Pancreas (tissue), 10 donors: ENCODE data around the gene GGN. TPM values are rescaled to one million over a fixed set of nuclear protein-coding genes. Genes with fewer than 3 reads are reported as not detected.
A peak's percentile ranks its signal among the peaks of the same experiment; 100 is the strongest.

Experiments used
- ATAC-seq, 4 donors: fragments of 200-7000 bp; cut with Tn5 transposase; one replicate each; pipeline versions ENCODE4 v1.8.0 to v1.9.1; 2020; ENCODE audit warnings: mild to moderate bottlenecking in 4 of 4, moderate library complexity in 4 of 4
- DNase-seq, 6 donors: peaks; one replicate each; pipeline ENCODE4 v3.0.0-alpha.2; 2020
- FAIRE-seq: peaks from 2 replicates; lab custom pipeline; 2012; peaks lifted over from hg19 to GRCh38; lab: Jason Lieb, UNC
- H3K27ac ChIP-seq, 4 donors: fragments of 200-600 bp; sonication (generic); 1 replicate in 3 of 4; 2 replicates in 1 of 4; pipeline versions ENCODE4 v1.5.0 to v1.8.0; 2020
- H3K27me3 ChIP-seq, 4 donors: fragments of 200-600 bp; one replicate each; pipeline ENCODE4 v1.8.0; 2021
- H3K36me3 ChIP-seq, 3 donors: fragments of 200-600 bp; sonication (generic) in 1 of 3; one replicate each; pipeline versions ENCODE4 v1.5.0 to v1.8.0; 2020 to 2021
- H3K4me1 ChIP-seq, 3 donors: fragments of 200-600 bp; one replicate each; pipeline ENCODE4 v1.8.0; 2021
- H3K4me3 ChIP-seq, 4 donors: fragments of 200-600 bp; sonication (generic) in 2 of 4; one replicate each; pipeline versions ENCODE4 v1.5.0 to v1.8.0; 2020 to 2021
- H3K9me3 ChIP-seq, 4 donors: fragments of 200-600 bp; one replicate each; pipeline ENCODE4 v1.8.0; 2021
- CTCF ChIP-seq, 4 donors: fragments of 200-600 bp; sonication (generic) in 3 of 4; IDR thresholded peaks; one replicate each; pipeline versions ENCODE4 v1.5.0 to v1.8.0; 2021; ENCODE audit warnings: antibody characterized with exemption in 4 of 4
- WGBS, 2 donors: extraction: QIAGEN DNeasy Blood & Tissue Kit; methylation state at CpG; one replicate each; pipeline ENCODE4 v1.1.7; 2013; 5-methylcytosine and 5-hydroxymethylcytosine counted together
- intact Hi-C, 3 donors: fragments of 100-400 bp; cut with DNase I; formaldehyde crosslinking; loops; one replicate each; pipeline versions ENCODE4 v1.11.1 to v1.14.2; 2022
- polyA plus RNA-seq, 2 donors: library from polyadenylated mRNA; stranded (reverse); fragments of 200-250 nt; gene quantifications; one replicate each; pipeline ENCODE4 v1.2.3, GENCODE V29; 2013
- total RNA-seq, 6 donors: library from RNA; stranded (reverse); fragmentation: NEBNext Ultra II Directional in 4 of 6; extraction: Animal tissue kit (Norgen Biotek cat#: 25700) in 4 of 6; gene quantifications; one replicate each; pipeline versions ENCODE4 v1.2.1 to v1.2.4, GENCODE V29; 2021 to 2023
- donor health status: healthy with polysubstance abuse.
- donor health status: DM: no; HTN: no; CAD: no; lungs with moderate emphysema.
- donor health status: DM: no; HTN: no; CAD: no.
- donor health status: control.
- donor health status: control.
- donor health status: Bipolar disorder and iron deficiency.
- donor health status: DM: yes; HTN: yes; CAD: no.
- donor health status: DM: no; HTN: no; CAD: no.
- donor health status: DM: no; HTN: no; CAD: no.
- donor health status: DM: yes; HTN: yes; CAD: no.

GGN gene
- total and polyA plus RNA-seq, 8 donors = 0.23 to 2.2 (median 0.29) TPM; not detected in 2

DNA sequence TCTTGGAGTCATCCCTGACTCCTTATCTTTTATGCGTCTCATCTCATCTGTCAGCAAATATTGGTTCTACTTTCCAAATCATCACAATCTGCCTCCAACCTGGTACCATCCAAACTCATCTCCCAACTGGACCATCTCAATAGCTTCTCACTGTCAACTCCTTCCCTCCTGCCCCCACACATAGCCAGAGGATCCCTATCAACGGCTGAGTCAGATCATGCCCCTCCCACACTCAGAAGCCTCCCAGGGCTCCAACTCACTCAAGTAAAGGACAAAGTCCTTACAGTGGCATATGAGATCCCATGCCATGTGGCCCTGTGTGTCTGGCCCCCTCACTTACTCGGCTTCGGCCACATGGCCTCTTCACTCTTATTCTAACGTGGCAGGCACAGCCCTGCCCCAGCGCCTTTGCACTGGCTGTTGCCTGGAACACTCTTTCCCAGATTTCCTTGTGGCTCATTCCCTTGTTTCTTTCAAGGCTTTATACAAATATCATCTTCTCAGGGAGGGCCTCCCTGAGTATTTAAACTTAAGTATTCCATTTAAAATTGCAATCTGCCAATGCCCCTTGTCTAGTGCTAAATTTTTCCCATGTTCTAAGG lies 5.0 kb upstream of the GGN start:
- FAIRE-seq = no peak
- Histone ChIP-seq H3K27ac (no peak overlapping the region), H3K4me3 (no peak overlapping the region), H3K36me3 (no peaks in the 10 kb centered on the region), H3K4me1 (peaks cover 0 to 1% (median 0%) of the 10 kb centered on the region in 3 donors), H3K27me3 (peaks cover 0 to 8% (median 0%) of the 10 kb centered on the region in 4 donors), H3K9me3 (no peaks in the 10 kb centered on the region)
- intact Hi-C loops = no loop called here
- WGBS, 2 donors = 60 to 65% methylated on average over 6 of the region's 6 CpGs
- TF ChIP-seq CTCF (IDR thresholded peaks at IDR 0.05) = no peak
- DNase-seq = no peak
- no peak for ATAC-seq

- 56 to 57% methylated on average over 8 of the region's 8 CpGs for WGBS, 2 donors
- intact Hi-C loops = no loop called here
- FAIRE-seq = no peak
- no peak for ATAC-seq
- Histone ChIP-seq H3K36me3 (no peaks in the 10 kb centered on the region), H3K9me3 (no peaks in the 10 kb centered on the region), H3K4me3 (no peak overlapping the region), H3K4me1 (peaks cover 0 to 8% (median 0%) of the 10 kb centered on the region in 3 donors), H3K27ac (no peak overlapping the region), H3K27me3 (peaks cover 0 to 8% (median 0%) of the 10 kb centered on the region in 4 donors)
- DNase-seq = no peak
- no peak for TF ChIP-seq CTCF (IDR thresholded peaks at IDR 0.05)
Observed at GRCh38 chr19:38391911-38392464, 4.2 kb upstream of the GGN start.

DNA sequence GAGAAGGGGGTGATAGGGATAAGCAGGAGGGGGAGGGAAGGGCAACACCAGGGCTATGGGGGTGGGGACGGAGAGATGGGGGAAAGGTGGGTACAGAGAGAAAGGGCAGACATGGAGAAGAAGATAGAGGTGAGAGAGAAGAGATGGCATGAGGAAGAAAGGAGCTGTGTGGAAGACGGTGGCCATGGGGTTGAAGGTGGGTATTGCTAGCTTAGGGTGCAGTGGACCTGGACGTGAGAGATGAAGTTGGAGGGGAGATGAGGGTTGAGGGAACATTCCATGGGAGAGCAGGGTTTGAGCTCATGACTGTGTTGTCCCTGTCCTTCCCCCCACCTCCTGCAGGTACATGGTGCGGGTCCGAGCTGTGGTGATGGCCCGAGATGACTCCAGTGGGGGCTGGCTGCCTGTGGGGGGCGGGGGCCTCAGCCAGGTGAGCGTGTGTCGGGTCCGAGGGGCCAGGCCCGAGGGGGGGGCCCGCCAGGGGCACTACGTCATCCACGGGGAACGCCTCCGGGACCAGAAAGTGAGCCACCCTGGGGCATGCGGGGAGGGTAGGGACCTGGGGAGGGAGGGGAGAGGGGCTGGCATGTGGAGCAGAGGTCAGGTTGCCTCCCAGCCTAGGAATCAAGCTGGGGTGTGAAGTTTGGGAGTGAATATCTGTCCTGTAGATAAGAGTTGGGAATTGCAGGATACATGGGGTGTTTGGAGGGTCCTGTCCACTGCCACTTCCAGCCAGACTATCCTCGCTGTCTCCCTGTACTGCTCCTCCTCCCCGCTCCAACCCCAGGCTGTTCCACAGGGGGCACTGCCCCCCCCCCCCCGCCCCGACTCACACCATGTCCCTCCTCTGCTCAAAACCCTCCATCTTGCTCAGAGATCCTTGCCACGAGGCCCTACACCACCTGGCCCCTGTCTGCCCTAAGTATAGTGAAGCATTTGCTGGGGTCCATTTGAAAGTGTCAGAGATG lies 2.4 kb upstream of the GGN start:
- ATAC-seq (no peak), DNase-seq (no peak), FAIRE-seq (no peak)
- H3K36me3 ChIP-seq = no peaks in the 10 kb centered on the region
- WGBS, 2 donors = 47 to 52% methylated on average over 18 to 22 of the region's 22 CpGs
- peaks cover 0 to 11% (median 0%) of the 10 kb centered on the region in 3 donors for H3K4me1 ChIP-seq
- intact Hi-C loops = no loop called here
- no peaks in the 10 kb centered on the region for H3K9me3 ChIP-seq
- H3K27ac ChIP-seq = no peak overlapping the region
- no peak for TF ChIP-seq CTCF (IDR thresholded peaks at IDR 0.05)
- no peak overlapping the region for H3K4me3 ChIP-seq
- H3K27me3 ChIP-seq = peaks cover 0 to 7% (median 0%) of the 10 kb centered on the region in 4 donors

DNA sequence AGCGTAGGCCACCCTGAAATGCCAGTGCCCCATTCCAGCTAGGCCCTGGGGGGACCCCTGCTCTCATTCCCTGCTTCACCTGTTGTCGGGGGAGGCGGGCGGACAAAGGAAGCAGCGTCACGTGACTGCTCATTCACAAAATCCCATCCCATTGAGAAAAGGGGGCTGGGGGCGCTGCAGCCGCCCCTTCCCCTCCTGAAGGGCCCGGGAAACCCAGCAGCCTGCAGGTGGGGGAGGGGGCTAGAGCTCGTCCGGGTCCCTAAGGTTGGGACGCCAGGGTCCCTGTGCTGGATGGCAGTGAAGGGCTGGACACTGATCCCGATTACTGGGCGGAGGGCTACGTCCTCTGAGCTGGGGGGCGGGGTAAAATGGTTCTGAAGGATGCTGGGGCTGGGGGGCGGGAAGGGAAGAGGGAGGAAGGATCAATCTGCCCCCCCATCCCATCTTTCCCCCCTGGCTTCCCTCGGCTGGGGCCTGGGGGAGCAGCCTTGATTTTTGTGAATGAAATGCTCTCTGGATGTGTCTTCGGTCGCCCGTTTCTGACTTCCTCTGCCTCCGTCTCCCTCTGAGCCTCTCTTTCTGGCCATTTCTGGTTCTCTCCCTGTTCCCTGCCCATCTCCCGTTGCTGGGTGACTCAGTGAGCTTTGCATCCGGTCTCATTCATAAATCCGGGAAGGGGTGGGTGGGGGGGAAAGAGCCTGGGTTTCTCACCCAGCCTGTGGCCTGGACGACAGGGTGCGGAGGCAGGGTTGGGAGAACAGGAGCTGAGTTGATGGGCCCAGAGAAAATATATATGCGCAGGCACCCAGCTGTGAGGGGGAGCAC lies 1.5 kb upstream of the GGN start:
- DNase-seq = no peak
- Histone ChIP-seq H3K4me3 (peak overlapping the region in 2 of 4 donors; percentile 39 to 53), H3K4me1 (peaks cover 0 to 11% (median 0%) of the 10 kb centered on the region in 3 donors), H3K27me3 (no peaks in the 10 kb centered on the region), H3K36me3 (no peaks in the 10 kb centered on the region), H3K27ac (peak overlapping the region in 2 of 4 donors; percentile 15 to 47), H3K9me3 (no peaks in the 10 kb centered on the region)
- WGBS, 2 donors = 16 to 19% methylated on average over 22 to 28 of the region's 28 CpGs
- TF ChIP-seq CTCF (IDR thresholded peaks at IDR 0.05) = no peak
- peak in 2 of 4 donors; percentile 3 to 9 for ATAC-seq
- intact Hi-C loops = no loop called here
- FAIRE-seq = no peak
